Right kidney (tissue), 9 donors: ENCODE measurements around the gene TMEM132D.
"Not testable (repeated sequence)": the region's sequence is repeated elsewhere in the genome, so short reads cannot be mapped to it uniquely, and the experiment has no call there.

Source experiments
- DNase-seq: peaks from one replicate; pipeline ENCODE4 v3.0.0-alpha.2; 2016
- long read RNA-seq, 8 donors: transcript quantifications; one replicate each; lab custom pipeline, GENCODE V29; 2026

The TMEM132D gene
- long read RNA-seq, donor 1, result 0 reads
- long read RNA-seq, donor 2, result 0 reads
- long read RNA-seq, donor 3, result 0 reads
- long read RNA-seq, donor 4, result 0 reads
- long read RNA-seq, donor 5, result 0 reads
- long read RNA-seq, donor 6, result 0 reads
- long read RNA-seq, donor 7, result 0 reads
- long read RNA-seq, donor 8, result 0 reads

GRCh38 chr12:129903956-129904829 is at the start of gene TMEM132D:
Gene TMEM132D (minus strand): TSS chr12:129904025.
- peak; percentile 65 for DNase-seq

- DNase-seq, result no peak
Observed at GRCh38 chr12:129949651-129950050, 45.8 kb upstream of the TMEM132D start.

GRCh38 chr12:129941618-129942017 is 37.8 kb upstream of the TMEM132D start:
- DNase-seq, result peak; percentile 52

DNA sequence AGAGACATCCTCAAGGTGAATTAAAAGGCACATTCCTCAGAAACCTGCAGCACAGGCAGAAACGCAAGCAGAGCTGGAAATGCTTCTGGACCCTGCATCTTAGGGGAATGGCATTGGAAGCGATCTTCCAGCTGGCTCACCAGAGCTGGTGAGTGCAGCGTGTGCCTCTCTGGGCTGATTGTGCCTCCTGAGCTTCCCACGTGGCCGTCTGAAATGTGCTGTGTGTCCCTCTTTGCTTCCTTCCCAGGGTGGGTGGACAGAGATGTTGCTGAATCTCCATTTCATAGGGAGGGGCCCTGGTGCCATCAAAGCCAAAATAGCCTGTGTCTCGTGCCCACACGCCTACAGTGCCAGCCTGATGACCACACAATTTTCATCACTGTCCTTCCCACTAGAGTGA is 34.3 kb upstream of the TMEM132D start:
- DNase-seq, result no peak

GRCh38 chr12:129937426-129937825 is 33.6 kb upstream of the TMEM132D start:
- DNase-seq, result no peak

- no peak for DNase-seq
Observed at GRCh38 chr12:129928643-129929042, 24.8 kb upstream of the TMEM132D start.

- no peak for DNase-seq
Observed at GRCh38 chr12:129927316-129927900, 23.6 kb upstream of the TMEM132D start.

- peak; percentile 49 for DNase-seq
Observed at GRCh38 chr12:129911428-129912049, 7.7 kb upstream of the TMEM132D start.

DNA sequence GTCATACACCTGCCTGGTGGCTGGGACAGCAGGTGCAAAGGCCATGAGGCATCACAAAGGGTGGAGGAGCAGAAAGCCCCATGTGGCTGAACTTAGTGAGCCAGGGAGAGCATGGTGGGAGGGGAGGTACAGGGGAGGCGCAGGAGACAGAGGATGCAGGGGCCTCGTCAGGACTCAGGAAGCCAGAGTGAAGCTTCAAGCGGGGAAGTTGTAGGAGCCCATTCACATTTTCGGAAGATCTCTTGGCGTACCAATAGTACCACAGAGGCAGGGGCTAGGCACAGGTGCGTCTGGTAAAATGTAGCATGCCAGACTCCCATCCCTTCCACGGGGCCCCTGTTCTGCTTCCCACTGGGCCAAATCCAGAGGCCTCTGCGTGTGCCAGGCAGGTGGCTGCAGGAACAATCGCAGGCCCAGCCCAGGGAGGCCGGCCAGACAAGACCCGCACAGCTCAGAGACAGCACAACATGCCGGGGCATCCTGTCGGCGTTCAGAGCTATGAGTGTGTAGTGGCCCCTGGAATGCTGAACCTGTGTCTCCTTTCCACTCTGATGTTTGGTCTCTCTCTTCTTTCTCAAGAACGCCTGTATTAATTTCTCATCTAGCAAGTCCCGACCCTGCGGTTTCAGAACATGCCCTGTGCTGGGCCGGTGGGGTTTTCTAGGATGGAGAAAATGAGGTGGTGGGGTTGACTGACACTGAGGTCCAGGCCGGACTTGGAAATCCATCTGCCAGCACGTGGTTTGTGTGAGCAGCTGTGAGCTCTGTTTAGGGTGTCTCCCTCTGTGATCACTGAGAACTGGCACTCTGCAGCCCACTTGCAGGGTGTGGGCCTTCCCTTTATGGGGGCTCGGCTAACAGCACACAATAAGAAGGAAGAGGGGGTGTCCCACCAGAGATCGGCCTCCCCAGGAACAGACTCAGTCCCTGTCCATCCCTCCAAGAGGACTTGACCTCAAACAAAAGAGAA is 5.5 kb upstream of the TMEM132D start:
- no peak for DNase-seq

GRCh38 chr12:129903092-129903945 is 506 bp downstream of the TMEM132D start:
- DNase-seq, result peak; percentile 82

- DNase-seq, result peak; percentile 21
Observed at GRCh38 chr12:129902371-129903091, 1.3 kb downstream of the TMEM132D start.

DNA sequence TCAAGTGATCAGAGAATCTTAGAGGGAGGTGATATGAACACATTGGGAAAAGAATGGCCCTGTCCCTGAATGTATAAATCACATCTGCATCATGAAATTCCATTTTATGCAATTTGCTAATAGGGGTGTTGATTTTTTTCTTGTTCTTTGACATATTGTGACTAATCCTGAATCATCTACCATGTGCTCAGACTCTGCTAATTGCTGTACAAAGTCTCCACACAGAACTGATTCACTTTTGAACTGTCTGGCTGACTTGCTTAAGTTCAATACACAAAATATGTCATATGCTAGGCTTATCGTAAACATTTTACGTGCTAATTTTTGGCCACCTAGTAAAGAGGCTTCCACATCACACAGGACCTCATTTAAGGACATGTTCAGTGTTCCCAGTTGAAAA is 2.6 kb downstream of the TMEM132D start:
- DNase-seq, result no peak

DNA sequence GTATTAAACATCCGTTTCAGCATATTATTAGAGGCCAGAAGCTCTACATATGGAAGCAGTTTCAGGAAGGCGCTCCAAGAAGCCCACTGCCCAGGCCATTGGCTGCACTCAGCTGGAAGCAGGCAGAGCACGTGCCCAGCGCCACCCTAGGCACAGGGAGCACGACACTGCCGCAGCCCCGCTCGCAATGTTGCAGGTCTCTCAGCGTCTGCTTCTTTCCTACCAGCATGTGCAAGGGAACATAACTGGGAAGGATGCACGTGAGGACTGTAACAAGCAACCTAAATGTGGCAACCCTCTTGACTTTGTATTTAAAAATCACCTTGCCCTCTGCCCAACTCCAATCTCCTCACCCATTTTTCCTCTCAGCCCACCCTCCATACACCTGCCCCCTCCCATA is 3.5 kb downstream of the TMEM132D start:
- DNase-seq, result no peak

DNA sequence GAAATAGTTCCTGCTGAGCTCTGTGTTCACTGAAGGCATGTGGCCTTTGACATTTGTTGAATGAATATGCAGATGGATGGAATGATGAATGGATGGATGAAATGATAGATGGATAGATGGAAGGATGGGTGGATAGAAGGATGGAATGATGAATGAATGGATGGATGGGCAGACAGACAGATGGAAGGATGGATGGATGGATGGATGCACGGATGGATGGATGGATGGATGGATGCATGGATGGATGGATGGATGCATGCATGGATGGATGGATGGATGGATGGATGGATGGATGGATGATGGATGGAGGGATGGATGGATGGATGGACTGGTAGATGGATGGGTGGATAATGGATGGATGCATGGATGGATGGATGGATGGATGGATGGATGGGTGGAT is 4.8 kb downstream of the TMEM132D start:
- not testable (repeated sequence) for DNase-seq

DNA sequence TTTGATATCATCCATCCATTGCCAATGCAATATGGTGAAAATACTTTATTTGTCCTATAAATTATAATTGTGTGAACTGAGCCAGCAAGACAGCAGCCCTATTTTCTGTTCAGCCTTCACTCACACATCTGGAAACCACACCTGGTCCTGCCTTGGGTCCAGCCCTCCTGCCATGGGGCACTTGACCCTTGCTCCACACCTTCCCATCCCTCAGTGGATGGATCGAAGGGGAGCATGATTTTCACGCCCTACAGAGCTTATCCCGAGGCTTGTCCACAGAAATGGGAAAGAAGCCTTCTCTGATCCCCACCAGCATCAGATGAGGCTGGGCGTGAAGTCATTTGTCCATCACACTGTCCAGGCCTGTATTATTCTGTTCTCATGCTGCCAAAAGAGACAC is 10.1 kb downstream of the TMEM132D start:
- DNase-seq, result no peak

- DNase-seq, result no peak
Observed at GRCh38 chr12:129887101-129887500, 16.7 kb downstream of the TMEM132D start.

GRCh38 chr12:129886541-129886940 is 17.3 kb downstream of the TMEM132D start:
- no peak for DNase-seq

- no peak for DNase-seq
Observed at GRCh38 chr12:129885287-129885686, 18.5 kb downstream of the TMEM132D start.

- no peak for DNase-seq
Observed at GRCh38 chr12:129877411-129877810, 26.4 kb downstream of the TMEM132D start.

DNA sequence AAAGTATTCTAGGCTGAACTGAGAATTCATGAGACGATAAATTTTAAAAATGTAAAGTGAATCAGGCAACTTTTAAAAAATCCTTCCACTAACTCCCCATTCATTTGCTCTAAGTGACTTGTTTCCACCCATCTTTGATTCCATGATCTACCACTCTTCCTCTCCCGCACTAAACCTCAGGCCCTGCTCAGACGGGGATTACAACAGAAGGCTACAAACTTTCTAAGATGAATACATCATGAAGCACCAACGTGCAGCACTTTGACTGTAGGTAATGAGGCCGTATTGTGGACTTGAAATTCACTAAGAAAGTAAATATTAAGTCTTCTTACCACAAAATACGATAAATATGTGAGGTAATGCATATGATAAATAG is 30.0 kb downstream of the TMEM132D start:
- no peak for DNase-seq
